CD8-positive, alpha-beta memory T cell (primary cell): ENCODE data around the gene FLACC1. TPM values are rescaled to one million over a fixed set of nuclear protein-coding genes. Genes with fewer than 3 reads are reported as not detected.
"Not testable (repeated sequence)": the region's sequence is repeated elsewhere in the genome, so short reads cannot be mapped to it uniquely, and the experiment has no call there.

ENCODE experiments used
- CTCF ChIA-PET: fragments of 350-600 bp; sonication (Branson Sonifier 250); formaldehyde crosslinking; loops from one replicate; lab custom pipeline; 2021; ENCODE audit warnings: antibody characterized with exemption; lab: Charles Lee
- POLR2A ChIA-PET: fragments of 350-600 bp; sonication (Branson Sonifier 250); formaldehyde crosslinking; loops from one replicate; lab custom pipeline; 2021; ENCODE audit warnings: antibody characterized with exemption; lab: Charles Lee
- DNase-seq, 5 donors: peaks; one replicate each; pipeline versions ENCODE4 v3.0.0 to v3.0.0-alpha.2; 2020 to 2022; ENCODE audit warnings: mixed read lengths in 1 of 5
- H3K27ac ChIP-seq: one replicate; pipeline ENCODE4 v1.7.0; 2013; ENCODE audit warnings: low read depth, mild to moderate bottlenecking, low read length, moderate library complexity
- H3K27me3 ChIP-seq: 2 replicates; pipeline ENCODE4 v1.7.0; 2013; ENCODE audit warnings: low read length, mild to moderate bottlenecking; ENCODE audit not compliant: insufficient read depth, poor library complexity, severe bottlenecking
- H3K36me3 ChIP-seq: 2 replicates; pipeline ENCODE4 v1.7.0; 2013; ENCODE audit warnings: mild to moderate bottlenecking, low read length, moderate library complexity; ENCODE audit not compliant: insufficient read depth
- H3K4me1 ChIP-seq: 2 replicates; pipeline ENCODE4 v1.7.0; 2013; ENCODE audit warnings: mild to moderate bottlenecking, low read length, moderate library complexity; ENCODE audit not compliant: insufficient read depth
- H3K4me3 ChIP-seq: 2 replicates; pipeline ENCODE4 v1.7.0; 2013; ENCODE audit warnings: mild to moderate bottlenecking, low read length
- H3K9me3 ChIP-seq: 2 replicates; pipeline ENCODE4 v1.7.0; 2013; ENCODE audit warnings: mild to moderate bottlenecking, low read length
- H3K27ac Mint-ChIP-seq, 8 donors: one replicate each; pipeline ENCODE4 v1.8.0; 2020 to 2021; ENCODE audit warnings: mixed read lengths in 8 of 8, mild to moderate bottlenecking in 6 of 8, inconsistent platforms in 3 of 8, moderate library complexity in 3 of 8
- H3K27me3 Mint-ChIP-seq, 2 donors: one replicate each; pipeline ENCODE4 v1.8.0; 2020 to 2021; ENCODE audit warnings: mixed read lengths in 2 of 2, mild to moderate bottlenecking in 1 of 2, moderate library complexity in 1 of 2
- H3K36me3 Mint-ChIP-seq, 3 donors: one replicate each; pipeline ENCODE4 v1.8.0; 2020 to 2021; ENCODE audit warnings: mixed read lengths in 3 of 3, inconsistent platforms in 1 of 3, mild to moderate bottlenecking in 1 of 3
- H3K4me1 Mint-ChIP-seq, 3 donors: one replicate each; pipeline ENCODE4 v1.8.0; 2020 to 2021; ENCODE audit warnings: mixed read lengths in 3 of 3, inconsistent platforms in 1 of 3, mild to moderate bottlenecking in 1 of 3
- H3K4me3 Mint-ChIP-seq, 7 donors: one replicate each; pipeline ENCODE4 v1.8.0; 2020 to 2021; ENCODE audit warnings: mixed read lengths in 7 of 7, mild to moderate bottlenecking in 6 of 7, moderate library complexity in 4 of 7, inconsistent platforms in 2 of 7
- H3K9me3 Mint-ChIP-seq, 5 donors: one replicate each; pipeline ENCODE4 v1.8.0; 2020 to 2022; ENCODE audit warnings: mixed read lengths in 5 of 5, mild to moderate bottlenecking in 3 of 5, moderate library complexity in 2 of 5, inconsistent platforms in 1 of 5
- polyA plus RNA-seq: library from polyadenylated mRNA; unstranded; fragments of 300-500 nt; fragmentation: Illumina TruSeq; gene quantifications from one replicate; pipeline ENCODE4 v1.2.3, GENCODE V29; 2021
- total RNA-seq, 2 experiments: library from RNA; stranded (reverse); gene quantifications; one replicate each; pipeline ENCODE4 v1.2.3, GENCODE V29; 2021

Gene FLACC1
- total and polyA plus RNA-seq, 3 experiments from 2014 or later = 0.97 to 2.5 (median 1.8) TPM

DNA sequence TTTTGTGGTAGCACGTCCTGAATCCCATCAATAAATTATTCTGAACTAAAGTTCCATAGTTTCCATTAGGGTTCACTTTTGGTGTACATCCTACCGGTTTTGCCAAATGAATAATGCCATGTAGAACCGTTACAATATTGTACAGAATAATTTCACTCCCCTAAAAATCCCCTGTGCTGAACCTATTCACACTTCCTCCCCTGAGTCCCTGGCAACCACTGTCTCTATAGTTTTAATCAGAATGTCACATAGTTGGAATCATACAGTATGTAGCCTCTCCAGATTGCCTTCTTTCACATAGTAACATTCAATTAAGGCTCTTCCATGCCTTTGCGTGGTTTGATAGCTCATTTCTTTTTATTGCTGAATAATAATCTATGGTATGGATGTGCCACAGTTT lies 106.4 kb downstream of the FLACC1 start:
- H3K27ac Mint-ChIP-seq = peak overlapping the region in 7 of 8 donors; percentile 48 to 98 (median 86)
- ChIA-PET POLR2A (interaction anchor here (1.5 to 2.0 kb wide), 2 partner anchors 9 to 17 kb away, joined by 3 to 7 read pairs; partner anchors contain the start of gene CASP8), CTCF (interaction anchor here (1.1 to 1.2 kb wide), 2 partner anchors 19 to 113 kb away, joined by 4 to 6 read pairs; no protein-coding TSS in a partner anchor)
- no peak for DNase-seq
- H3K4me1 Mint-ChIP-seq = peaks cover 65 to 89% (median 86%) of the 10 kb centered on the region in 3 donors
- Histone ChIP-seq H3K4me1 (peaks cover 73% of the 10 kb centered on the region), H3K27me3 (no peaks in the 10 kb centered on the region), H3K4me3 (no peak overlapping the region), H3K27ac (no peak overlapping the region), H3K36me3 (no peaks in the 10 kb centered on the region), H3K9me3 (no peaks in the 10 kb centered on the region)
- peak overlapping the region in 1 of 7 donors; percentile 56 for H3K4me3 Mint-ChIP-seq
- no peaks in the 10 kb centered on the region for H3K27me3 Mint-ChIP-seq
- H3K9me3 Mint-ChIP-seq = no peaks in the 10 kb centered on the region
- peaks cover 12 to 33% (median 28%) of the 10 kb centered on the region in 3 donors for H3K36me3 Mint-ChIP-seq

DNA sequence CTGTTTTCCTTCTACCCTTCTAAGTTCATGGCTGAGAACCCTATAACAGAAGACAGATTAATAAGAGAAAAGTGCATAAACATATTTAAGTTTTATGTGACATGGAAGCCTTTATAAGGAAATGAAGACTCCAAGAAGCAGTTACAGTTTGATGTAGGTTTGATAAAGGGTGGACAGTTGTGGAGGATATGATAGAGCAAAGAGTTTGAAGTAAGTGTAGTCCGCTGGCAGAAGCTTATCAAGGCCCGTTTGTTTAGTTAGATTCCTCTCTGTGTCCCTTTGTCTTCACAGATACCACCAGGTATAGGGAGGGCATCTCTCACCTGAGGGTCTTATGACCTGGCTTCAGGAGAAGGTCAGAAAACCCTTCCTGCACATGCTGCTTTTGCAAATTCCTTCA lies 107.3 kb downstream of the FLACC1 start:
- Histone ChIP-seq H3K9me3 (no peaks in the 10 kb centered on the region), H3K4me1 (peaks cover 65% of the 10 kb centered on the region), H3K27ac (no peak overlapping the region), H3K27me3 (no peaks in the 10 kb centered on the region), H3K4me3 (no peak overlapping the region), H3K36me3 (no peaks in the 10 kb centered on the region)
- H3K4me1 Mint-ChIP-seq = peaks cover 59 to 86% (median 85%) of the 10 kb centered on the region in 3 donors
- no peaks in the 10 kb centered on the region for H3K9me3 Mint-ChIP-seq
- no peaks in the 10 kb centered on the region for H3K27me3 Mint-ChIP-seq
- no peak for DNase-seq
- ChIA-PET CTCF (interaction anchor here (1.2 to 1.6 kb wide), 4 partner anchors 10 to 16 kb away, joined by 3 to 6 read pairs (median 4); no protein-coding TSS in a partner anchor), POLR2A (interaction anchor here (1.0 to 2.0 kb wide), 3 partner anchors 10 to 427 kb away, joined by 3 to 7 read pairs (median 3); partner anchors contain the start of gene CASP8)
- H3K27ac Mint-ChIP-seq = peak overlapping the region; percentile 24 to 94 (median 71)
- peak overlapping the region in 1 of 7 donors; percentile 39 for H3K4me3 Mint-ChIP-seq
- peaks cover 12 to 36% (median 27%) of the 10 kb centered on the region in 3 donors for H3K36me3 Mint-ChIP-seq

DNA sequence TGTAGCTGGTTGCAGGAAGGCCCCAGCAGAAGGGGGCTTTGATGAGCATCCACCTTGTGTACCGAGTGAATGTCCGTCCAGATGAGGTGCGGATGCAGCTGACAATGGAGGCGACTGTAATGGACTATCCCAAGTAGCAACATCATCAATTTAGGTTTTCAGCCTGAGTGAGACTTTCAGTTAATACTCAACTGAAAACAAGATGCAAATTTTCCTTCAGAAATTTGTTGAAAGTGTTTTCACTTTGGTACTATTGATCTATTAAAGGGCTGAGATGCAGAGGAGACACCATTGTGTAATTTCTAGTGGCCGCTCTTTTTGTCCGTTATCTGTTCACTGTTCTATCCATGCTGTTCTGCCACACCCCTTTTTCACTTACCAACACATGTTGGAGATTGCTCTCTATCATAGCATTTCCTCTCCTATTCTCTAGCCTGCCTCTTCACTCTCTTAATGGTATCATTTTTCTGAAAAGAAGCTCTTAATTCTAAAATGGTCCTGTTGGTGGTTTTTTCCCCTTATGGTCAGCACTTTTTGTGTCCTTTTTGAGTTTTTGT lies 108.8 kb downstream of the FLACC1 start:
- Histone ChIP-seq H3K36me3 (no peaks in the 10 kb centered on the region), H3K9me3 (no peaks in the 10 kb centered on the region), H3K27ac (no peak overlapping the region), H3K4me3 (no peak overlapping the region), H3K4me1 (peaks cover 56% of the 10 kb centered on the region), H3K27me3 (no peaks in the 10 kb centered on the region)
- CTCF ChIA-PET = interaction anchor here (1.3 to 1.6 kb wide), 4 partner anchors 12 to 115 kb away, joined by 3 to 6 read pairs (median 4); no protein-coding TSS in a partner anchor
- Mint-ChIP-seq H3K4me3 (no peak overlapping the region), H3K4me1 (peaks cover 53 to 87% (median 87%) of the 10 kb centered on the region in 3 donors), H3K9me3 (no peaks in the 10 kb centered on the region), H3K36me3 (peaks cover 12 to 39% (median 22%) of the 10 kb centered on the region in 3 donors), H3K27me3 (no peaks in the 10 kb centered on the region), H3K27ac (peak overlapping the region in 7 of 8 donors; percentile 2 to 85 (median 10))
- no peak for DNase-seq
- POLR2A ChIA-PET = interaction anchor here (0.5 to 0.6 kb wide), 2 partner anchors 11 to 328 kb away, joined by 3 to 7 read pairs; no protein-coding TSS in a partner anchor

DNA sequence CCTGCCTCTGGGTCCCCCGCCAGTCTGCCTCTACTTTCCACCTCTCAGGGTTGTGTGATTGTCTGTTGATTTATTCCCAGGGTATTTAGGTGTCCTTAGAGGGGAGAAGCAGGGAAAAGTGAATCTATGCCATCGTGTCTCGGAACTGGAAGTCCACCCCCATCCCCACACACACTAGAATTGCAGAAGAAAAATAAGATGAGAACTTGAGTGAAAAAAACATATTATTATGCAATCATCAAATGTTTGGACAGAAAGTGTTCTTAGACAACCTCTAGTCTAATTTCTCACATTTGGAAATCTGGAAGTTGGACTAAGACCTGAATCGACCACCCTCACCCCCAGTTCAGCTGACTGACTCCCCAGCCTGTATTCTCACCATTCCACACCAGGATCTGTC lies 110.9 kb downstream of the FLACC1 start:
- no peaks in the 10 kb centered on the region for H3K9me3 Mint-ChIP-seq
- H3K27ac Mint-ChIP-seq = peak overlapping the region; percentile 42 to 79 (median 56)
- no peak overlapping the region for H3K4me3 Mint-ChIP-seq
- Histone ChIP-seq H3K4me3 (no peak overlapping the region), H3K27ac (no peak overlapping the region), H3K9me3 (no peaks in the 10 kb centered on the region), H3K36me3 (no peaks in the 10 kb centered on the region), H3K4me1 (peaks cover 35% of the 10 kb centered on the region), H3K27me3 (no peaks in the 10 kb centered on the region)
- no peaks in the 10 kb centered on the region for H3K27me3 Mint-ChIP-seq
- DNase-seq = no peak
- peaks cover 49 to 89% (median 86%) of the 10 kb centered on the region in 3 donors for H3K4me1 Mint-ChIP-seq
- ChIA-PET POLR2A (no interaction called here), CTCF (interaction anchor here (1.2 to 1.7 kb wide), 3 partner anchors 10 to 39 kb away, joined by 3 to 7 read pairs (median 7); no protein-coding TSS in a partner anchor)
- H3K36me3 Mint-ChIP-seq = peaks cover 22 to 45% (median 22%) of the 10 kb centered on the region in 3 donors

DNA sequence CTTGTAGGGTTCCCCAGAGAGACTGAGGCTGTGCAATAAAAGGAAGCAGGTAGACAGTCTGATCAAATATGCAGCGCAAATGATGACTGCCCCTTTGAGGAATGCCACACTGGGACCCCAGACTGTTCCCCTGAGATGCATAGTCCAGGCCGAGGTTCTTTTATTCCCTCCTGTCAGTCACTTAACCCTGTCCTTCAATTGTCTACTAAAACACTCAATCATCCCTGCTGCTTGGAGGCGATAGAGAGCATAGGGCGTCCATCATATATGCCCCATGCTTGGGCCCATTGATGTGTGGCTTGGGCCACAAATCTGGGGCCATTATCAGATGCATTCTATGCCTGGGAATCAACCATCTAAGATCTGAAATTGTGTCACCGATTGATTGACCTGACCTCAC lies 112.3 kb downstream of the FLACC1 start:
- Histone ChIP-seq H3K27me3 (no peaks in the 10 kb centered on the region), H3K36me3 (peaks cover 3% of the 10 kb centered on the region), H3K4me1 (peaks cover 21% of the 10 kb centered on the region), H3K9me3 (no peaks in the 10 kb centered on the region), H3K4me3 (no peak overlapping the region), H3K27ac (no peak overlapping the region)
- Mint-ChIP-seq H3K4me3 (no peak overlapping the region), H3K9me3 (no peaks in the 10 kb centered on the region), H3K27me3 (no peaks in the 10 kb centered on the region), H3K36me3 (peaks cover 26 to 47% (median 27%) of the 10 kb centered on the region in 3 donors), H3K27ac (peak overlapping the region in 7 of 8 donors; percentile 28 to 88 (median 48)), H3K4me1 (peaks cover 47 to 89% (median 86%) of the 10 kb centered on the region in 3 donors)
- DNase-seq = no peak
- ChIA-PET CTCF (interaction anchor here (1.0 to 1.7 kb wide), 2 partner anchors 12 to 13 kb away, joined by 3 to 7 read pairs; no protein-coding TSS in a partner anchor), POLR2A (interaction anchor here (1.3 kb wide), 1 partner anchor 8 kb away, joined by 3 read pairs; no protein-coding TSS in a partner anchor)

DNA sequence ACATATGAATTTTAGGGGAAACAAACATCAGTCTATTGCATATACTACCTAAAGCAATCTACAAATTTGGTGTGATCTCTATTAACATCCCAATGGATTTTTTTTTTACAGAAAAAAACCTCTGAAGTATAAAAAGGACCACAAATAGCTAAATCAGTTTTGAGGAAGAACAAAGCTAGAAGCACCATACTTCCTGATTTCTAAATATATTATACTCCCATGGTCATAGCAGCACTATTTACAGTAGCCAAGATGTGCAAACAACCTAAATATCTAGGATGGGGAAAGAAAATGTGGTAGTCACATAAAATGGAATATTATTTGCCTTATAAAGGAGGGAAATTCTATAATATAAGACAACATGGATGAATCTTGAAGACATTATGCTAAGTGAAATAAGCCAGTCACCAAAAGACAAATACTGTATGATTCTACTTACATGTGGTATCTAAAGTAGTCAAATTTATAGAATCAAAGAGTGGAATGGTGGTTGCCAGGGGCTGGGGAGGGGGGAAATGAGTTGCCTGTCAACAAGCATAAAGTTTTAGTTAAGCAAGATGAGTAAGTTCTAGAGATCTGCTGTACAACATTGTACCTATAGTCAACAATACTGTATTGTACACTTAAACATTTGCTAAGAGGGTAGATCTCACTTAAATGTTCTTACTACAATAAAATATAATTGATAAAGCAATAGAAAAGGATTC lies 114.4 kb downstream of the FLACC1 start:
- Mint-ChIP-seq H3K9me3 (no peaks in the 10 kb centered on the region), H3K4me3 (no peak overlapping the region), H3K4me1 (peaks cover 42 to 82% (median 78%) of the 10 kb centered on the region in 3 donors), H3K27ac (peak overlapping the region in 7 of 8 donors; percentile 42 to 77 (median 56)), H3K36me3 (peaks cover 27 to 52% (median 28%) of the 10 kb centered on the region in 3 donors), H3K27me3 (no peaks in the 10 kb centered on the region)
- ChIA-PET CTCF (interaction anchor here (0.9 to 1.5 kb wide), 6 partner anchors 10 to 19 kb away, joined by 3 to 6 read pairs (median 3); partner anchors contain the start of gene CASP8), POLR2A (interaction anchor here (0.6 to 0.9 kb wide), 4 partner anchors 125 to 461 kb away, joined by 3 to 7 read pairs (median 4); partner anchors contain the start of genes STRADB and TRAK2)
- Histone ChIP-seq H3K4me1 (peaks cover 14% of the 10 kb centered on the region), H3K36me3 (peaks cover 6% of the 10 kb centered on the region), H3K27me3 (no peaks in the 10 kb centered on the region), H3K27ac (no peak overlapping the region), H3K4me3 (no peak overlapping the region), H3K9me3 (no peaks in the 10 kb centered on the region)
- no peak for DNase-seq

DNA sequence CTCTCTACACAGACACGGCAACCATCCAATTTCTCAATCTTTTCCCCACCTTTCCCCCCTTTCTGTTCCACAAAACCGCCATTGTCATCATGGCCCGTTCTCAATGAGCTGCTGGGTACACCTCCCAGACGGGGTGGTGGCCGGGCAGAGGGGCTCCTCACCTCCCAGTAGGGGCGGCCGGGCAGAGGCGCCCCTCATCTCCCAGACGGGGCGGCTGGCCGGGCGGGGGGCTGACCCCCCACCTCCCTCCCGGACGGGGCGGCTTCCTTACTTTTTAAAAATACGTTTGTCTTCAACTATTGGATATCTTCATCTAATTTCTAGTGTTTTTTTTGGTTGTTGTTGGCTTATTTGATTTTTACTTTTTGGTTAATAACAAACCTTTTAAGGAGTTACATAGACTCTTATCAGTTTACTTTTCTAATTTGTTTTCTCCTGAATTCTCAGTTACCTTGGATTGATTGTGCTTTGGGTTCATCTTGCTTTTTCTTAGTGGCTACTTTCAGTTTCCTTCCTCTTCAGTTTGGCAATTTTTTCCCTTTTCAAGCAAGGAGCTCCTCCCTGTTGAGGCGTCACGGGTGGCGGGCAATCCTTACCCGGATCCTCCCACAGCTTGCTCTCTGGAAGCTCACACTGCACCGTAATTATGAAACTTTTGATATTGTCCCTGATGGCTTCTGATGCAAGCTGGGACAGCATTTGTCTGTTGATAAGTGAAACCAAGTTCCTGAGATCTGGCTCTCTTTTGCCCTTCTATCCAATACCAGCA lies 117.8 kb downstream of the FLACC1 start:
- H3K27ac Mint-ChIP-seq = peak overlapping the region; percentile 19 to 94 (median 75)
- peaks cover 54 to 82% (median 78%) of the 10 kb centered on the region in 3 donors for H3K4me1 Mint-ChIP-seq
- H3K27ac ChIP-seq, H3K36me3 ChIP-seq, POLR2A ChIA-PET, DNase-seq, CTCF ChIA-PET, H3K27me3 Mint-ChIP-seq, H3K27me3 ChIP-seq, H3K9me3 ChIP-seq, H3K9me3 Mint-ChIP-seq, H3K4me3 ChIP-seq: not testable (repeated sequence)
- H3K36me3 Mint-ChIP-seq = peaks cover 33 to 51% (median 34%) of the 10 kb centered on the region in 3 donors
- H3K4me1 ChIP-seq = peaks cover 34% of the 10 kb centered on the region
- H3K4me3 Mint-ChIP-seq = peak overlapping the region in 3 of 7 donors; percentile 27 to 55 (median 48)
